Memory B cell (primary cell): ENCODE results near the gene COQ4.

Source experiments
- ATAC-seq: fragments of 150-1000 bp; cut with Tn5 transposase; 2 replicates; pipeline ENCODE4 v1.10.0; 2021; ENCODE audit warnings: low read depth, mild to moderate bottlenecking, moderate library complexity
- DNase-seq, 2 donors: peaks; one replicate each; pipeline ENCODE4 v3.0.0; 2022; ENCODE audit warnings: low spot score in 2 of 2
- H3K27ac Mint-ChIP-seq: one replicate; pipeline ENCODE4 v1.8.0; 2022; ENCODE audit warnings: mild to moderate bottlenecking, moderate library complexity, mixed read lengths
- H3K27me3 Mint-ChIP-seq: one replicate; pipeline ENCODE4 v1.8.0; 2022; ENCODE audit warnings: mixed read lengths
- H3K36me3 Mint-ChIP-seq: one replicate; pipeline ENCODE4 v1.8.0; 2022; ENCODE audit warnings: mild to moderate bottlenecking, mixed read lengths
- H3K4me1 Mint-ChIP-seq: one replicate; pipeline ENCODE4 v1.8.0; 2022; ENCODE audit warnings: mixed read lengths
- H3K4me3 Mint-ChIP-seq: one replicate; pipeline ENCODE4 v1.8.0; 2022; ENCODE audit warnings: mild to moderate bottlenecking, moderate library complexity, mixed read lengths
- H3K9me3 Mint-ChIP-seq: one replicate; pipeline ENCODE4 v1.8.0; 2022; ENCODE audit warnings: mixed read lengths

The COQ4 gene

DNA sequence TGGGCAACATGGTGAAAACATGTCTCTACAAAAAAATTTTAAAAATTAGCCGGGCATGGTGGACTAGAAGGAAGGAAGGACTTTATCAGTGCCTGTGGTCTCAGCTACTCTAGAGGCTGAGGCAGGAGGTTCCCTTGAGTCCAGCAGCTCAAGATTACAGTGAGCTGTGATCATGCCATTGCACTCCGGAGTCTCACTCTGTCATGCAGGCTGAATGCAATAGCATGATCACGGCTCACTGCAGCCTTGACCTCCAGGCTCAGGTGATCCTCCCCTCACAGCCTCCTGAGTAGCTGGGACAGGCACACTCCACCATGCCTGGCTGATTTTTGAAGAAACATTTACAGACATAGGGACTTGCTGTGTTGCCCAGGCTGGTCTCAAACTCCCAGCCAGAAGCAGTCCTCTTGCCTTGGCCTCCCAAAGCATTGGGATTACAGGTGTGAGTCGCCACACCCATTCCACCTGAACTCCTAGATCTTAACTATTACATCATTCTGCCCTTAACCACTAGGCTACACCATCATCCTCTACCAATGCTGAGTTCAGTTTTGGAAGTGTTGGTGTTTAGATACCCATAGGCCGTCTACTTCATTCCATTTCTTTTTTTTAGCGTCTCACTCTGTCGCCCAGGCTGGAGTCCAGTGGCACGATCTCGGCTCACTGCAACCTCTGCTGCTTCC, 46.5 kb downstream of the COQ4 start:
- peaks cover 20% of the 10 kb centered on the region for H3K4me1 Mint-ChIP-seq
- H3K27ac Mint-ChIP-seq: no peak overlapping the region
- H3K36me3 Mint-ChIP-seq: no peaks in the 10 kb centered on the region
- ATAC-seq (no peak), DNase-seq (no peak)
- peaks cover 7% of the 10 kb centered on the region for H3K27me3 Mint-ChIP-seq
- no peak overlapping the region for H3K4me3 Mint-ChIP-seq
- H3K9me3 Mint-ChIP-seq: no peaks in the 10 kb centered on the region

GRCh38 chr9:128370367-128370751, 47.7 kb downstream of the COQ4 start:
- ATAC-seq: no peak
- H3K36me3 Mint-ChIP-seq: no peaks in the 10 kb centered on the region
- peak overlapping the region; percentile 99 for H3K4me3 Mint-ChIP-seq

GRCh38 chr9:128370752-128371629, 48.4 kb downstream of the COQ4 start, which contains the start of gene URM1:
Gene URM1 (plus strand): TSS chr9:128371374. CDS start chr9:128371381, 7 bp downstream.
- peaks cover 2% of the 10 kb centered on the region for H3K36me3 Mint-ChIP-seq
- H3K4me3 Mint-ChIP-seq: peak within 1 kb of the TSS; percentile 99
- H3K9me3 Mint-ChIP-seq: no peaks in the 10 kb centered on the region
- peaks cover 4% of the 10 kb centered on the region for H3K27me3 Mint-ChIP-seq
- peak within 1 kb of the TSS; percentile 96 for H3K27ac Mint-ChIP-seq
- H3K4me1 Mint-ChIP-seq: peaks cover 20% of the 10 kb centered on the region
- ATAC-seq: peak; percentile 93
- DNase-seq: peak; percentile 88 to 91

More at GRCh38 chr9:128370367-128370751, 47.7 kb downstream of the COQ4 start:
- no peak for DNase-seq
- peak overlapping the region; percentile 96 for H3K27ac Mint-ChIP-seq
- H3K9me3 Mint-ChIP-seq: no peaks in the 10 kb centered on the region
- H3K27me3 Mint-ChIP-seq: peaks cover 5% of the 10 kb centered on the region
- peaks cover 20% of the 10 kb centered on the region for H3K4me1 Mint-ChIP-seq

- Mint-ChIP-seq H3K27me3 (peaks cover 4% of the 10 kb centered on the region), H3K9me3 (no peaks in the 10 kb centered on the region), H3K4me1 (peaks cover 20% of the 10 kb centered on the region), H3K4me3 (peak overlapping the region; percentile 99), H3K36me3 (peaks cover 2% of the 10 kb centered on the region), H3K27ac (peak overlapping the region; percentile 96)
- DNase-seq (no peak), ATAC-seq (no peak)
Observed at GRCh38 chr9:128371630-128372117, 49.0 kb downstream of the COQ4 start.

- peaks cover 2% of the 10 kb centered on the region for H3K36me3 Mint-ChIP-seq
Observed at GRCh38 chr9:128372188-128372641, 49.6 kb downstream of the COQ4 start.

DNA sequence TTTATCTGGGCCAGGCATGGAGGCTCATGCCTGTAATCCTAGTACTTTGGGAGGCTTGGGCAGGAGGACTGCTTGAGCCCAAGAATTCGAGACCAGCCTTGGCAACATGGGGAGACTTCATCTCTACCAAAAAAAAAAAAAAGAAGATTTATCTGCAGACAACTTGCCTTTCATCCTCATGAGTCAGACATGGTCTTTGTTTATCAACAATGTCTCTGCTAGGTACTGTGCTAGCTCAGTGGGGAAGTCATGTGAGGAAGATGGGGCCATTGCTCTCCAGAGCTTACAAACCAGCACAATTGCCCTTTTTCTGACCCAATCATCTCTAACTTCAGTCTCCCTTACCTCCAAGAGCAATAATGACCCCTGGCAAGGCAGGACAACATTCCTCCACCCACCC, 50.1 kb downstream of the COQ4 start:
- H3K36me3 Mint-ChIP-seq: peaks cover 2% of the 10 kb centered on the region
- H3K27ac Mint-ChIP-seq: no peak overlapping the region
- H3K9me3 Mint-ChIP-seq: no peaks in the 10 kb centered on the region
- no peaks in the 10 kb centered on the region for H3K27me3 Mint-ChIP-seq
- H3K4me1 Mint-ChIP-seq: peaks cover 20% of the 10 kb centered on the region
- DNase-seq (no peak), ATAC-seq (no peak)
- H3K4me3 Mint-ChIP-seq: peak overlapping the region; percentile 99

More at GRCh38 chr9:128372188-128372641, 49.6 kb downstream of the COQ4 start:
- Mint-ChIP-seq H3K4me1 (peaks cover 20% of the 10 kb centered on the region), H3K27ac (peak overlapping the region; percentile 96), H3K27me3 (no peaks in the 10 kb centered on the region), H3K9me3 (no peaks in the 10 kb centered on the region), H3K4me3 (peak overlapping the region; percentile 99)
- ATAC-seq: no peak
- no peak for DNase-seq

GRCh38 chr9:128374221-128374675, 51.6 kb downstream of the COQ4 start:
- peaks cover 5% of the 10 kb centered on the region for H3K36me3 Mint-ChIP-seq
- H3K4me1 Mint-ChIP-seq: peaks cover 20% of the 10 kb centered on the region
- DNase-seq: no peak
- no peak for ATAC-seq
- no peak overlapping the region for H3K4me3 Mint-ChIP-seq
- H3K27me3 Mint-ChIP-seq: no peaks in the 10 kb centered on the region
- no peaks in the 10 kb centered on the region for H3K9me3 Mint-ChIP-seq
- H3K27ac Mint-ChIP-seq: no peak overlapping the region

- no peak overlapping the region for H3K27ac Mint-ChIP-seq
- H3K4me3 Mint-ChIP-seq: no peak overlapping the region
- peaks cover 15% of the 10 kb centered on the region for H3K4me1 Mint-ChIP-seq
- DNase-seq (no peak), ATAC-seq (no peak)
- H3K27me3 Mint-ChIP-seq: no peaks in the 10 kb centered on the region
- H3K9me3 Mint-ChIP-seq: no peaks in the 10 kb centered on the region
- peaks cover 8% of the 10 kb centered on the region for H3K36me3 Mint-ChIP-seq
Observed at GRCh38 chr9:128375865-128376264, 53.2 kb downstream of the COQ4 start.

DNA sequence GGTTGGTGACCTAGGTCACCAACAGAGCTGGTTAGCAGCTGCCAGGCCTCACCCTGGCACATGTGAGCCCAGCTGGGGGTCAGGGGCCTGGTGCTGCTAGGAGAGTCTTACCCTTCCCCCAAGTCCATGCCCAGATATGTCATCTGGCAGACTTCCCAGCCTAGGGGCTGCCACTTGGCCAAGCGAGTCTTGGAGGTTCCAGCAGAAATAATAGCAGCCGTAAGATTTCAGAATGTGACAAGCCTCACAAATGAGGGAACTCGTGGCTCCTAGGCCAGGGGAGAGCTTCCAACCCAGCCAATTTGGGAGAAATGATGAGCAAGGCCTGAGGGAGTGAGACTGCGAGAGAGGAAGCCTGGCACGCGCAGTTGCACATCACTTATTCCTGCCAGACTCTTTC, 59.6 kb downstream of the COQ4 start:
- H3K27ac Mint-ChIP-seq: no peak overlapping the region
- H3K36me3 Mint-ChIP-seq: peaks cover 27% of the 10 kb centered on the region
- H3K27me3 Mint-ChIP-seq: no peaks in the 10 kb centered on the region
- no peak for ATAC-seq
- no peak overlapping the region for H3K4me3 Mint-ChIP-seq
- H3K4me1 Mint-ChIP-seq: peaks cover 4% of the 10 kb centered on the region
- no peak for DNase-seq
- H3K9me3 Mint-ChIP-seq: no peaks in the 10 kb centered on the region

DNA sequence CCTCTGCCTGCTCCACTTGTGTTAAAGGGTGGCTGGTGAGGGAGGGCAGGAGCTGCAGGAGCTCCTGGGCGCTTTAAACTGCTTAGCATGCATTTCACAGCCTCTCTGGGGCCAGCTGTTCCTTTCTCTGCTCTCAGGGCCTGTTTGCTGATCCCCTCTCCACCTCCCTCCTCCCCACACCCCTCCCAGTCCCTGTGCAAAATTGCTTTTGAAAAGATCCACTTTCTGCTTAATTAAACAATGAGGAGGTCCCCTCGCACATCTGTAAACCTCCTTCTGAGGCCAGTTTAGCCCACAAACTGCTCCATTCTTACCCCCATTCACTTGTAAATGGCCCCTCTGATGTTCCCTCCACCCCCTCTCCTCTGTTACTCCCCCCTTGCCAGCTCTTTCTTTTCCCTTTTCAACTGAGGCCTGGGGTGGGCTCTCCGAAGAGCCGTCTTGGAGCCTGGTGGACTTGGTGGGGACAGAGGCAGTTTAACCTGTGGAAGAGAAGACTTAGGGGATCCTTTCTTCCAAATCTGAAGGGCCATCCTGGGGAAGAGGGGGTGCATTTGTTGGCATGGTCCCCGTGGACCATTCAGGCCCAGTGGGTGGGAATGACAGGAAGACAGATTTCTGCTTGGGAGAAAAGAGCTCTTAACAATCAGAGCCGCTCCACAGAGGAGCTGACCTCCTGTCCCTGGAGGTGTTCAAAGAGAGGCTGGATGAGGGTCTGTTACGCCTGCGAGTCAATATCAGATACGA, 60.5 kb downstream of the COQ4 start:
- Mint-ChIP-seq H3K27me3 (no peaks in the 10 kb centered on the region), H3K27ac (no peak overlapping the region), H3K9me3 (no peaks in the 10 kb centered on the region), H3K4me1 (peaks cover 4% of the 10 kb centered on the region), H3K4me3 (no peak overlapping the region), H3K36me3 (peaks cover 30% of the 10 kb centered on the region)
- DNase-seq (no peak), ATAC-seq (no peak)
